ENCODE results near the gene TRMT10B. TPM values are rescaled to one million over a fixed set of nuclear protein-coding genes. Genes with fewer than 3 reads are reported as not detected.

Gene TRMT10B
- total RNA-seq, 1 experiment from 2014 or later, result 5.7 TPM

DNA sequence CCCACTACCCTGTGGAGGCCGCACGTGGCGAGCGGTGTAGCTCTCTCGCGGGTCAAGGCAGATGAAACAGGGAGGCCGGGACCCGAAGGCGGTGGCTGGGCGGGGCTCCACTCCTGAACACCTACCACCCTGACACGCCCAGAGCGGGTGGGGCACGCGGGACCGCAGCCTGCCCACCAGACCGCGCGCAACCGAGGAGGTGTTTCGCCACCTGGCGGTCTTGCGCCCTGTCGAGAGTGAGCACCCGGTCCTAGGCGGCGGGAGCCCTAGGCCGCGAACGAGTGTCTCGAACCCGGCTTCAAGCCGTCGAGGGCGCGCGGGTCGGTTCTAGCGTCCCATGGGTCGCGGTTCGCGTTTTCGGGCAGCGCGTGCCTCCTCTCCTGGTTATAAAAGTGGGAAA, 33.5 kb downstream of the TRMT10B start:
- Histone ChIP-seq H2BK15ac (ENCODE audit: low read depth, low read length) (no peak overlapping the region), H2BK12ac (ENCODE audit: insufficient read length, low read depth, low read length) (no peak overlapping the region), H2AK5ac (ENCODE audit: insufficient read length, low read length) (no peak overlapping the region), H3K23me2 (ENCODE audit: insufficient read length, low read depth, low read length, poor library complexity, severe bottlenecking) (peaks cover 5% of the 10 kb centered on the region), H3K79me2 (ENCODE audit: insufficient read depth, low read length) (peaks cover 11% of the 10 kb centered on the region; the same call in 1 of the 2 replicates), H3K79me1 (ENCODE audit: insufficient read depth, low read depth, low read length, poor library complexity, severe bottlenecking) (peaks cover 6% of the 10 kb centered on the region), H3K18ac (ENCODE audit: insufficient read length, low read depth, low read length) (no peak overlapping the region), H4K5ac (ENCODE audit: insufficient read length, low read depth, low read length) (no peak overlapping the region), H2AFZ (ENCODE audit: low read length) (no peak overlapping the region), H3K23ac (ENCODE audit: insufficient read length, low read depth, low read length) (no peak overlapping the region), H4K91ac (ENCODE audit: insufficient read length, low read depth, low read length) (no peak overlapping the region), H3K27me3 (ENCODE audit: insufficient read depth, low read length) (no peaks in the 10 kb centered on the region), H3K4me1 (ENCODE audit: insufficient read depth, low read length) (no peaks in the 10 kb centered on the region), H3K56ac (ENCODE audit: insufficient read length, low read depth, low read length) (no peak overlapping the region), H3K14ac (ENCODE audit: insufficient read depth, low read length) (no peak overlapping the region), H3T11ph (ENCODE audit: low read length) (no peak overlapping the region), H2BK20ac (ENCODE audit: low read depth, low read length, poor library complexity, severe bottlenecking) (no peak overlapping the region), H3K9ac (ENCODE audit: extremely low read depth, insufficient read length, low read length) (no peak overlapping the region), H3K4ac (ENCODE audit: low read depth, low read length) (no peak overlapping the region), H3K4me2 (ENCODE audit: insufficient read depth, insufficient read length, low read length) (no peak overlapping the region), H3K27ac (ENCODE audit: insufficient read length, low read depth, low read length) (no peak overlapping the region), H2BK5ac (ENCODE audit: insufficient read length, low read length) (no peak overlapping the region), H2BK120ac (ENCODE audit: low read depth, low read length, poor library complexity, severe bottlenecking) (no peak overlapping the region), H4K20me1 (ENCODE audit: control insufficient read depth, insufficient read depth, insufficient read length) (no peaks in the 10 kb centered on the region), H4K8ac (replicated peaks; ENCODE audit: insufficient read length, low read depth, low read length) (no peak overlapping the region), H3K9me3 (ENCODE audit: control insufficient read depth, low read depth, low read length) (no peaks in the 10 kb centered on the region)
- Mint-ChIP-seq H3K9me3 (0 out of 5 replicates have a peak, but pooled peaks cover 0 to 3% of the 10 kb centered on the region in 2 experiments), H3K27me3 (ENCODE audit: low read depth) (peaks cover 34% of the 10 kb centered on the region), H3K4me1 (peaks cover 5 to 9% of the 10 kb centered on the region in 2 experiments; a peak in 3 of 4 replicates), H3K27ac (no peak overlapping the region), H3K4me3 (no peak overlapping the region), H3K36me3 (ENCODE audit: insufficient read depth in 1 of 3, low read depth in 3 of 3) (peaks cover 13 to 20% (median 13%) of the 10 kb centered on the region in 3 experiments; a peak in 6 of 7 replicates)
- DNase-seq, result peak; percentile 80
- TF ChIP-seq CTCF (conservative IDR thresholded peaks at IDR 0.05), result no peak
- WGBS (ENCODE audit: extremely low coverage, insufficient read length, low lambda C conversion rate), result no CpG with 5 or more reads among the region's 45 CpGs
